HG03342 (cell line): ENCODE results near the gene SLC51A.
A peak's percentile ranks its signal among the peaks of the same experiment; 100 is the strongest.
"Not testable (repeated sequence)": the region's sequence is repeated elsewhere in the genome, so short reads cannot be mapped to it uniquely, and the experiment has no call there.

Experiments used
- ATAC-seq: cut with Tn5 transposase; IDR thresholded peaks from one replicate; pipeline ENCODE4 v1.9.1; 2021; ENCODE audit warnings: mild to moderate bottlenecking, moderate library complexity; ENCODE audit not compliant: unreplicated experiment

SLC51A gene

GRCh38 chr3:196238612-196239560, 22.6 kb downstream of the SLC51A start:
- no peak for ATAC-seq

DNA sequence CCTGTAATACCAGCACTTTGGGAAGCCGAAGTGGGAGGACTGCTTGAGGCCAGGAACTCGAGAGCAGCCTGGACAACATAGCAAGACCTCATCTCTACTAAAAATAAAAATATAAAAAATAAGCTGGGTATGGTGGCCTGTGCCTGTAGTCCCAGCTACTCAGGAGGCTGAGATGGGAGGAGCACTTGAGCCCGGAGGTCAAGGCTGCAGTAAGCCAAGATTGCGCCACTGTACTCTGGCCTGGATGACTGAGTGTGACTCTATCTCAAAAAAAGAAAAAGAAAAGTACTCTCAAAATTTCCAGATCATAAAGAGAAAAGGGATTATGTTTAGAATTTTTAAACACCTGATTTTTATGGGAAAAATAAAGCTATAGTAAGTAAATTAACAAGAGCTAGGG, 24.1 kb downstream of the SLC51A start:
- no peak for ATAC-seq

DNA sequence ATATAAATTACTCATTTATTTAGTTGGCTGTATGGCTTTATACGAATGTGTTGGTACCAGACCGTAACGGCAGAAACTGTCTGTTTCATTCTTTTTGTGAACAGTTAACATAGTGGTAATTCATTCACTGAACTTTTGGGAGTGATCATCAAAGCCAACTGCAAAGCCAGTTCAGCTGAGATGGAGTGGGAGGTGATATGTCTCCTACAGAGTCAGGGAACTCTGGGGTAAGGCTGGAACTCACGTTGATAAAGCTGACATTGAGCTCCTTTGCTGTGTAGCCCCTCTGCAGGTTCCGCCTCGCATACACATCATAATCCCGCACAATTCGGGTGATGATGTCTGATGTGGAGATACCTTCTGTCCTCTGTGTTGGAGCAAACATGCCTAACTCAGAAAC, 25.4 kb downstream of the SLC51A start:
- ATAC-seq, result no peak

GRCh38 chr3:196244166-196244565, 27.8 kb downstream of the SLC51A start:
- not testable (repeated sequence) for ATAC-seq

- no peak for ATAC-seq
Measured at GRCh38 chr3:196246612-196247308, 30.4 kb downstream of the SLC51A start.

DNA sequence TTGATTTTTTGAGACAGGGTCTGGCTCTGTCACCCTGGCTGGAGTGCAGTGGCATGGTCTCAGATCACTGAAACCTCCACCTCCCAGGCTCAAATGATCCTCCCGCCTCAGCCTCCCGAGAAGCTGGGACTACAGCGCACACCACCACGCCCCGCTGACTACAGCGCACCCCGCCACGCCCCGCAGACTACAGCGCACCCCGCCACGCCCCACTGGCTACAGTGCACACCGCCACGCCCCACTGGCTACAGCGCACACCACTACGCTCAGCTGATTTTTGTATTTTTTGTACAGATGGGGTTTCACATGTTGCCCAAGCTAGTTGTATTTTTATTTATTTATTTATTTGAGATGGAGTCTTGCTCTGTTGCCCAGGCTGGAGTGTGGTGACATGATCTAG, 35.6 kb downstream of the SLC51A start:
- ATAC-seq, result no peak

- no peak for ATAC-seq
Measured at GRCh38 chr3:196254376-196255283, 38.3 kb downstream of the SLC51A start.

DNA sequence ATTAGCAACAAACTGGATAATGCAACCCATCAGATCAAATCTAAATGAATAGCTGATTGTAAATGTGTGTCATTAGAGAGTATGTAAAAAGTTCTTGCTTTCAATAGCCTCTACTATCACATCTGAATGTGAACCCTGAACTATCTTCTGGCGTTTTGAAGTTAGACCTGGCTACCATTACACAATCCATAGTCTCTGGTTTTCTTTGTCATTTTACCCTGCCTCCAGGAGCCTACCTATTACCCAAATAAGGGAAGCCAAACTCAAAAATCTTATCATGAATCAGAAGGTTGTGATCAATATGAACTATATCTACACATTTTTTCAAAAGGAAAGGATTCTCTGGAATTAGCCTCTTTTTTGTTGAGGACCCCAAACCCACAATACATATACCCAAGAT, 39.4 kb downstream of the SLC51A start:
- no peak for ATAC-seq

GRCh38 chr3:196260784-196261183, 44.5 kb downstream of the SLC51A start:
- no peak for ATAC-seq

GRCh38 chr3:196263819-196264218, 47.5 kb downstream of the SLC51A start:
- no peak for ATAC-seq

DNA sequence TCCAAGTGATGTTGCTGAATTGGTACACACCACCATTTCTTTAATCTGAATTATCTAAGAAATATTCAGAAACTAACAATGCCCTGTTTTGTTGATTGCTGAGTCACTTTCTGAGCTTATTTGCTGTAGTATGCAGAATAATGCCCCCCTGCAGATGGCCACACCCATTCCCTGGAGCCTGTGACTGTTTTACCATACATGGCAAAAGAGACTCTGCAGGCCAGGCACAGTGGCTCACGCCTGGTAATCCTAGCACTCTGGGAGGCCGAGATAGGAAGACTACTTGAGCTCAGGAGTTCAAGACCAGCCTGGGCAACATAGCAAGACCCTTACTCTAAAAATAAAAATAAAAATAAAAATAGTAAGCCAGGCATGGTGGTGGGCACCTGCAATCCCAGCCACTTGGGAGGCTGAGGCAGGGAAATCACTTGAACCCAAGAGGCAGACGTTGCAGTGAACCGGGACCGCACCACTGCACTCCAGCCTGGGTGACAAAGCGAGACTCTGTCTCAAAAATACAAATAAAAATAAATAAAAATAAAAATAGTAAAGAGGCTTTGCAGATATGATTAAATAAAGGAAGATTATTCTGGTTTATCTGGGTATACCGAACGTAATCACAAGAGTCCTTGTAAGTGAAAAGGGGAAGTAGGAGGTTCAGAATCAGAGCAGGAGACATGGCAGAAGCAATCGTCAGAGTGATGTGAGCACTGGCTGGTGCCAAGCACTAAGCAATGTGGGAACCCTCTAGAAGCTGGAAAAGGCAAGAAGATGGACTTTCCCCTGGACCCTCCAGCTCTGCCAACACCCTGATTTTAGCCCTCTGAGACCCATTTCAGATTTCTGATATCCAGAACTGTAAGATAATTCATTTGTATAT, 52.2 kb downstream of the SLC51A start:
- no peak for ATAC-seq

DNA sequence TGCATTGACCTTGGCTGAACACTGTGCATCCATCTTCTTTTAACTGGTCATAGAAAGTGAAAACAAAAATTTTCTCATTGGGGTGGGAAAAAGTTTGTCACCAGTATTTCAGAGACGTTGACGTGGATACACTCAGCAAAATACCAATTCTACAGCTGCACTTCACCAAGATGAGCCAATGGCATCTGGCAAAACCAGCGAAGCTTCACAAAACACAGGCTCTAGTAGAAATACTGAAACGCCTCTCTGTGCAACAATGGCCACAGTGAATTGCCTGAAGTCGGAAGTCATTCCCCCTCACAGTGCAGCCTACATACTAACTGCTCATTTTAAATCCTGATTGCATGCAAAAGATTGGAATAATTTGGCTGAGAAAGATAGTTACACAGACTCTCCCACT, 54.2 kb downstream of the SLC51A start:
- ATAC-seq, result no peak

GRCh38 chr3:196272826-196273225, 56.5 kb downstream of the SLC51A start:
- ATAC-seq, result no peak

GRCh38 chr3:196273655-196274054, 57.3 kb downstream of the SLC51A start:
- ATAC-seq, result no peak

GRCh38 chr3:196274585-196274984, 58.3 kb downstream of the SLC51A start:
- ATAC-seq, result peak; percentile 86

- ATAC-seq, result peak; percentile 11
Measured at GRCh38 chr3:196275126-196275525, 58.8 kb downstream of the SLC51A start.

GRCh38 chr3:196280689-196281440, 64.5 kb downstream of the SLC51A start:
- no peak for ATAC-seq

DNA sequence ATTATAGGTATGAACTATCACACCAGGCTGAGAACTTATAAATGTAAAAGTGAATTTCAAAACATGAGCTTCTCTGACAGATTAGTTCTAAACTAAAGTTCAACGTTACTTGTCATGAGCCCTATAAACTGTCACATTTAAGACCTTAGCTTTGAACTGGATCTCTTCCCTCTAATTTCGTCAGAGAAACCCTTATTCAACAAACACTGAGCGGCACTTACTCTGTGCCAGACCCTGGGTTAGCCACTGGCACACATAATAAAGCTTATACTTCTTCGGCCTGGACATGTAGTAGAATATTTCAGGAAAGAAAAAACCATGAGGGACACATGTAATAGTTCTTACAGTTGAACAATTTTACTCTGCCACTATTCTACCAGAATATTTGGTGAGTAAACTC, 65.6 kb downstream of the SLC51A start:
- ATAC-seq, result no peak
